Adipose tissue (tissue), 3 donors: ENCODE measurements around the gene NCKAP1. TPM values are rescaled to one million over a fixed set of nuclear protein-coding genes. Genes with fewer than 3 reads are reported as not detected.
"Not testable (repeated sequence)": the region's sequence is repeated elsewhere in the genome, so short reads cannot be mapped to it uniquely, and the experiment has no call there.

ENCODE experiments used
- H3K27ac ChIP-seq: one replicate; pipeline ENCODE4 v1.5.1; 2013; ENCODE audit warnings: low read depth, low read length
- WGBS, 3 donors: extraction: QIAGEN DNeasy Blood & Tissue Kit; methylation state at CpG; one replicate each; pipeline ENCODE4 v1.1.7; 2013; 5-methylcytosine and 5-hydroxymethylcytosine counted together
- polyA plus RNA-seq, 3 donors: library from polyadenylated mRNA; stranded (reverse); fragments of 200-250 nt; gene quantifications; one replicate each; pipeline ENCODE4 v1.2.3, GENCODE V29; 2013
- donor health status: healthy with polysubstance abuse.
- donor health status: Bipolar disorder and iron deficiency.
- donor health status: healthy.

The NCKAP1 gene
- polyA plus RNA-seq, 3 donors, result 36.6 to 56.8 (median 41.5) TPM

DNA sequence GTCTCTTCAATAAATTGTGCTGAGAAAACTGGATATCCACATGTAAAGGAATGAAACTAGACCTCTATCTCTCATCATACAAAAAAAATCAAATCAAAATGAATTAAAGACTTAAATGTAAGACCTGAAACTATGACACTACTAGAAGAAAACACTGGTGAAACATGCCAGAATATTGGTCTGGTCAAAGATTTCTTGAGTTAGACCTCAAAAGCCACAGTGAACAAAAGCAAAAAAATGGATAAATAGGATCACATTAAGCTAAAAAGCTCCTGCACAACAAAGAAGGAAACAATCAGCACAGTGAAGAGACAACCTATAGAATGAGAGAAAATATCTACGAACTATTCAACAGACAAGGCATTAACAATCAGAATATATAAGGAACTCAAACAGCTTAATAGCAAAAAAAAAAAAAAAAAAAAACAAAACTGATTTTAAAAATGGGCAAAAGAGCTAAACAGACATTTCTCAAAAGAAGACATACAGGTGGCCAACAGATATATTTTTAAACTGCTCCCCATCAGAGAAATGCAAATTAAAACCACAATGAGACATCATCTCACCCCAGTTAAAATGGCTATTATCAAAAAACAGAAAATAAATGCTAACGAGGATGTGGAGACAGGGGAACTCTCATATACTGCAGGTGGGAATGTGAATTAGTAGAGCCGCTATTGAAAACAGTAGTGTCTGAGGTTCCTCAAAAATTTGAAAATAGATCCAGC, 66.3 kb downstream of the NCKAP1 start:
- no peak overlapping the region for H3K27ac ChIP-seq
- WGBS, 3 donors, result 96 to 99% (median 98%) methylated on average over 3 of the region's 3 CpGs

DNA sequence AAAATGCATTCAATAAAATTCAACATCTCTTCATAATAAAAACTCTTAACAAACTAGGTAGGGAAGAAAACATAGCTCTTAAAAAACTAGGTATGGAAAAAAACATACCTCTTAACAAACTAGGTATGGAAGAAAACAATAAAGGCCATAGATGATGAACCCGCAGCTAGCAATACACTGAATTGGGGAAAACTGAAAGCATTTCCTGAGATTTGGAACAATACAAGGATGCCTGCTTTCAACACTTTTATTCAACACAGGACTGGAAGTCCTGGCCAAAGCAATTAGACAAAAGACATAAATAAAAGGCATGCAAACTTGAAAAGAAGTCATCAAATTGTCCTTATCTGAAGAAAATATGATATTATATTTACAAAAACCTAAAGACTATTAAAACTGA, 67.8 kb downstream of the NCKAP1 start:
- H3K27ac ChIP-seq, result no peak overlapping the region
- 78 to 81% (median 78%) methylated on average over 1 of the region's 1 CpG for WGBS, 3 donors

DNA sequence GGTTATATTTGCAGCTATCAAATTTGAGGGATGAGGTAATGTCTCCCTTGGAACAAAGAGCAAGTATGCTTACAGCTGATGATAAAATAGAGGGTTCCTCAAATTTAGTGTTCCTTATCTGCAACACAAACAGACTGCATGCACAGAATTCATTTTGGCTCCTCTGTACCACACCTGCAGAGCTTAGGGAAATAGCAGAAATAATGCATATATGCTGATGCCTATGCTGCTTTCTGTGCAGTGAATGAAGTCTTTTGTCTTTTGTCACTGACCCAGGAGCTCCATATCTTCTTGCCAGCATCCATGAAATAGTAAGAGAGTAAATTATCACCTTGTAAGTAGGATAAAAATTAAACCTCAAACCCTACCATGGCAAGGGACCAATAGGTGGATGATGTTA, 69.8 kb downstream of the NCKAP1 start:
- H3K27ac ChIP-seq, result no peak overlapping the region

DNA sequence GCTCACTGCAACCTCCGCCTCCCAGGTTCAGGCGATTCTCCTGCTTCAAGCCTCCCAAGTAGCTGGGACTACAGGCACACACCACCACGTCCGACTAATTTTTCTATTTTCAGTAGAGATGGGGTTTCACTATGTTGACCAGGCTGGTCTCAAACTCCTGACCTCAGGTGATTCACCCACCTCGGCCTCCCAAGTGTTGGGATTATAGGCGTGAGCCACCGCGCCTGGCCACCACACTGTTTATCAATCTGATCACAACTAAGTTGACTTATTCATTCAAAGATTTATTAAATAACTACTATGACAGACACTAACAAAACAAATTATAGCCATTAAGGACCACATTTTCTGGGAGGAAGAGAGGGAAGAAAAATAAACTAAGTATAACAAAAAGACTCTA, 71.9 kb downstream of the NCKAP1 start:
- H3K27ac ChIP-seq, result not testable (repeated sequence)
- 97 to 98% (median 97%) methylated on average over 8 of the region's 8 CpGs for WGBS, 3 donors

DNA sequence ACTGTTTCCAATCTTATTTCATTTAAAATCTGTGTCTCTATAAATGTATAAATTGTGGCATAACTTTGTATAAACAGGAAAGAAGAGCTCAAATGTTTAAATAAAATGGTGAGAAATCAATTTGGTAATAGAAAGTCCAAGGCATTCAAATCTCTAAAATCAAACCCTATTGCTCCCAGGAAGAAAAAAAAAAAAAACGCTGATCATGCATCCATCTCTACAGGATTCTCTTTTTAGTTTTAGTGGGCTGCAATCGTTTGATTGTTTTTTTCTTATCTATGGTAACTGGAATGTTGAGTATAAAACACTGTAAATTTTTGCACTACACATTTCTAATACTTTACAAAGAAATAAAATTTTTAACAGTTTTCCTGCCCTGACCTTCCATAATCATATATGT, 75.6 kb downstream of the NCKAP1 start:
- WGBS, 3 donors, result 66 to 82% (median 71%) methylated on average over 2 of the region's 2 CpGs
- H3K27ac ChIP-seq, result no peak overlapping the region

DNA sequence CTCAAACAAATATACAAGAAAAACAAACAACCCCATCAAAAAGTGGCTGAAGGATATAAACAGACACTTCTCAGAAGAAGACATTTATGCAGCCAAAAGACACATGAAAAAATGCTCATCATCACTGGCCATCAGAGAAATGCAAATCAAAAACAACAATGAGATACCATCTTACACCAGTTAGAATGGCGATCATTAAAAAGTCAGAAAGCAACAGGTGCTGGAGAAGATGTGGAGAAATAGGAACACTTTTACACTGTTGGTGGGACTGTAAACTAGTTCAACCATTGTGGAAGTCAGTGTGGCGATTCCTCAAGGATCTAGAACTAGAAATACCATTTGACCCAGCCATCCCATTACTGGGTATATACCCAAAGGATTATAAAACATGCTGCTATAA, 77.4 kb downstream of the NCKAP1 start:
- not testable (repeated sequence) for H3K27ac ChIP-seq
- 93 to 100% (median 95%) methylated on average over 1 of the region's 2 CpGs for WGBS, 3 donors

DNA sequence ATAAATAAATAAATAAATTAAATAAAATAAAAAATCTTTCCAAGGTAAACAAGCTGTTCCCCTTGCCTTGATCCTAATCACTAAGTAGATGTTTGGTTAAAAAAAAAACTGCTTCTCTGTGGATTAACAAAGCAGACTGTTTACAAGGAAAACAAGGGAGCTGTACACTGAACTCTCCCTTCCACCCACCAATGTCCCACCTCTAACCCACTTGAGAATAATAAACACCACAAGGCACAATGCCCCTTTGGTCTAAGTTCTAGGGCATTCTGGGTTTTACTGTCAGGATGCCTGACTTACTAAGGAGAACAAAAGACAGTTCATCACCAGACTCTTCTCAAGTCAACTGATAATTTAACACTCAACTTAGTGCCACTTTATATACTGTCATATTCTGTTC, 83.5 kb downstream of the NCKAP1 start:
- no peak overlapping the region for H3K27ac ChIP-seq

DNA sequence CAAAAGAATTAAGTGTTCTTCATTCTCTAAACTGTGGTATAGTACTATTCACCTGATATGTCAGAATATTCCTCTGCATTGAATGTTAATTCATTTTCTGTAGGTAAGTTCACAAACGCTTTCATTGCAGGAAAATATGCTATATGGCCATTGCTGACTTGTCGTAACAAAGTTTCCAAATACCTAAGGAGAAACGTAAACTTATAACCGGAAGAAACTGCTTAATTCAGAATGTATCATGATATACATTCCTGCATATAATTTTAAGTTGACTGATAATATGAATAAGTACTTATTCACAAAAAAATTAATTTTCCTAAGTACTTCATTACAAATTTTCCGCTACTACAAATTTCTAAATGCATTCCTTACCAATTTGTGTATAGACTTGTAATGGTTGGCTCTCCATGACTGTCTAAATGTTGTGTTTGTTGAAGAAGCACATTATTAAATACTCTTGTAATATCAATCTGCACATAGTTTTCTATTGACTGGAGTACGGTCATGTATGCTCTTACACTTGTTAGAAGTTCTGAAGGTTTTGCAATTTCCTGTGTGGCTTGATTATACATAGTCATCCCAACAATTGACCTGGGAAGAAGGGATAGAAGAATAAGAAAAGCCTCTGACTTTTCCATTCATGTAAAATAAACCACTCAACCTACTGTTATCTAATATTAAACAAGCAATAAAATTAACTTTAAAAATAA, 85.4 kb downstream of the NCKAP1 start:
- H3K27ac ChIP-seq, result no peak overlapping the region
- WGBS, 3 donors, result 94 to 98% (median 96%) methylated on average over 6 of the region's 6 CpGs

DNA sequence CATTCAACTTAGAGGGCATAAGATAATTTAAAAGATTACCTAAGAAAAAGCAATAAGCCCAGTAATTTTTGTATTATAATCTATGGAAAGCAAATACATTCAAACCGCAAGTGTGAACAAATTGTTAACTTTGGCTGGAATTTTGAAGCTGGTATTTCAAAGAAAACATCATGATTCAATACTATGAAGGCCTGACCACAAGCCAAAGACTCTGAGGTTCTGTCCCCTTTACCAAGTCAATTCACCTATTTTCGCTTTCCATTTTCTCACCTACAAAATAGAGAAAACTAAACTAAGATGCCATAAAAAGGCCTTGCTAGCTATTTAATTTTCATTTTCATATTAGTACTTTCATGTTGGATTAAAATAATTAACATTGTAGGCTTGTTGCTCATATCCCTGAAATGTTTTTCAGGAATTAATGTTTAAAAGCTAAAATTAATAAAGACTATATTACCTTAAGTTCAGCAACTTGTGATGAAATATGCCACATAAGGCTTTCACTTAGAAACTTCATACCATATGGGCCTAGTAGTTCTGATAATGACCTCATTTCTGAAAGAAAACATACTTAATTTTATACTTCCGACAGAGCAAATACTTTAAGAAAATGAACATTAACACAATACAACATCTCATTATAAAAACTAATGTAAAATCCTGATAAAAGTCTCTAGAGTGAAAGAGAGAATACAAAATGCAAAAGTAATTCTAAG, 86.2 kb downstream of the NCKAP1 start:
- no peak overlapping the region for H3K27ac ChIP-seq
- 87 to 93% (median 89%) methylated on average over 3 of the region's 3 CpGs for whole genome bisulfite sequencing, 3 donors

DNA sequence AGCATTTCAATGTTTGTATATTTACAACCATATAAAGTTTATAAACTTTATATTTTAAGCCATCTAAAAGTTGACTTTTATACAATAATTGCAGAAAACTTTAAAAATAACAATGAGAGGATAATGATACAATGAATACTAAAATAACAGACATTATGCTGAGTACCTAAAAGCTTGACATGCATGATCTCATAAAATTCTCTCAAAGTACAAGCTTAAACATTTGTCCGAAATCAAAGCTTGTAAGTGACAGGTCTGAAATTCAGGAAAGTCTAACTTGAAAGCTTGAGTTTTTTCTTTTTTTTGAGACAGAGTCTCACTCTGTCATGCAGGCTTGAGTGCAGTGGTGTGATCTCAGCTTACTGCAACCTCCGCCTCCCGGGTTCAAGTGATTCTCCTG, 87.7 kb downstream of the NCKAP1 start:
- H3K27ac ChIP-seq, result no peak overlapping the region
- WGBS, 3 donors, result 94 to 97% (median 95%) methylated on average over 3 of the region's 3 CpGs

DNA sequence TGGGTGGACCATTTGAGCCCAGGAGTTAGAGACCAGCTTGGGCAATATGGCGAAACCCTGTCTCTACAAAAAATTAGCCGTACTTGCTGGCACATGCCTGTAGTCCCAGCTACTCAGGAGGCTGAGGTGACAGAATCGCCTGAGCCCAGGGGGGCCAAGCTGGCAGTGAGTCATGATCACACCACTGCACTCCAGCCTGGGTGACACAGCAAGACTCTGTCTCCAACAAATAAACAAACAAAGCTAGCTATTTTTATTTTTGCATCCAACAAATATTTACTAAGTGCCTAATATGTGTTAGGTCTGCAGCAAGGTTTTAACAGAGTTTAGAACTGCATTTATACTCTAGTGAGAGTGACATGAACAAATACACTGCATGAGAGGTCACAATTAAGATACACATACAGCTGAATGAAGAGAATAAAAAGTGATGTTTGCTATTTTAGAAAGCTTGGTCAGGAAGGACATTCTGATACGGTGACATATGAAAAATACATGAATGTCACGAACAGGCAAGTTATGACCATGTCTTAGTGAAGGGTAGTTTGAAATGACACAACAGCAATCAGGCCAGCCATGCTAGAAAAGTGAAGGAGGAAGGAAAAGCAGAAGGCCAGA, 88.6 kb downstream of the NCKAP1 start:
- no peak overlapping the region for H3K27ac ChIP-seq
- 85 to 92% (median 91%) methylated on average over 5 of the region's 5 CpGs for WGBS, 3 donors

DNA sequence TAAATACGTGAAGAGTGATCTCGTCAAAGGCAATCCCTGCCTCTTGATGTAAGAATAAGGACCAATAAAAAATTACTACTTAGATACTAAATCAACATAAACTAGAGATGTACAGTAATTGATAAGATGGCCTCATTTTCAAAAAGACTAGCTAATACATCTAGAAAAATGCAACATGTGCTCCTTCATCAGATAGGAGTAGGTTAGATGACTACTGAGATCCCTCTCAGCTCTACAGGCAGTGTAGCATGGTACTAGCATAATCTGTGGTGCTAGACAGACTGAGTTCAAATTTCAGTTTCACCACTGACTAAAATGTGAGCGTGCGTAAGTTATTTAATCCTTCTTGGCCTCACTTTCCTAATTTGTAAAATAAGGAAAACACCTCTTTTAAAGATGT, 89.2 kb downstream of the NCKAP1 start:
- H3K27ac ChIP-seq, result no peak overlapping the region
- 93 to 95% (median 93%) methylated on average over 4 of the region's 4 CpGs for WGBS, 3 donors

DNA sequence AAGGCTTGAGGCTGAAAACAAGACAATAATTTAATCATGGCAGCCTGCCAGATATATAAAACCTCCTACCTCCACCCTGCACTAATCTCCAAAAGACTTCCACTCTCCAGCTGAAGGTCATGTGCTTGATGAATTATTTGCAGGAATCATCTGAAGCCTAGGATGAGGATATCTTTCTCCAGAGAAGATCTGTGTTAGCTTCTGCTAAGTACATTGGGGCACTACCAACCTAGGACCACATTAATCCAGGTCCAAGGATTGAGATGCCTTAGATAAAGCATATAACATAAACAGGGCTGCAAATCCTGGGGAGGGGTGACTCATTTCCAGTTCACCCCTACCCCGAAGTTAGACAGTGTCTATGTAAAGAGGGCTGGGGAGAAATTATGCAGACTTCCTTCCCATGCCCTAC, 91.3 kb downstream of the NCKAP1 start:
- WGBS, 3 donors, result 44 to 86% (median 50%) methylated on average over 1 of the region's 1 CpG
- no peak overlapping the region for H3K27ac ChIP-seq

DNA sequence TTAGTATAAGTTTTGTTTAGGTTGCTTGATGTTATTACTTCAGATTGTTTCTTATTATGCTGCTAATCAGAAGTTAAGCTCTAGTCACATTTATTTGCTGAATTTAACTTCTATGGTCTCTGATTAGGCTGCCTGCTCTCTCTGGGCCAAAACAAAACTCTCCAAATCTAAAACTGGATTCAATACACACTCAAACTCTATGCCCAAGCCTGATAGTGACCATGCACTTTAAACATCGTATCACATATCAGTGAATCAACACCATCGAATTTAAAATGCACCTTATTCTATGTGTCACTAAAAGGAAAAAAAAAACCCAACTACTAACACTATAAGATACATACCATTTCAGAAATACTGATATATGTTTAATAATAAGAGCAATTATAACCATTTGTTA, 94.9 kb downstream of the NCKAP1 start:
- no peak overlapping the region for H3K27ac ChIP-seq
- 36 to 45% (median 39%) methylated on average over 2 of the region's 2 CpGs for WGBS, 3 donors

DNA sequence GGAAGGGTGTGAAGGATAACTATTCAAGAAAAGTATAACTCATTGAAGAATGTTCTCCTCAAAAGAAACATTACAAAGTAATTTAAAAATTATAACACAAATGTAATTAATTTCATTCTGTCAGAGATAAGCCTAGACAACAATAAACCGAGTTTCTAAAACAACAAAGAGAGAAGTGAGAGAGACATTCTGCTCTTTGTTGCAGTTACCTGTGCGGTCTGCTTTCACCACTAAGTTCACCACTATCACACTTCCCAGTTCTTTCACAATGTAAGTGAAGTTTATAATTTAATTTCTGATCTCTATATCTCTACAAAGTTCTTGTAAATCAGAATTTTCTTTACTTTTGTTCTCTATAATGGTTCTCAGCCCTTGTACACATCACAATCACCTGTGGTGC, 95.5 kb downstream of the NCKAP1 start:
- 67 to 90% (median 88%) methylated on average over 2 of the region's 2 CpGs for WGBS, 3 donors

DNA sequence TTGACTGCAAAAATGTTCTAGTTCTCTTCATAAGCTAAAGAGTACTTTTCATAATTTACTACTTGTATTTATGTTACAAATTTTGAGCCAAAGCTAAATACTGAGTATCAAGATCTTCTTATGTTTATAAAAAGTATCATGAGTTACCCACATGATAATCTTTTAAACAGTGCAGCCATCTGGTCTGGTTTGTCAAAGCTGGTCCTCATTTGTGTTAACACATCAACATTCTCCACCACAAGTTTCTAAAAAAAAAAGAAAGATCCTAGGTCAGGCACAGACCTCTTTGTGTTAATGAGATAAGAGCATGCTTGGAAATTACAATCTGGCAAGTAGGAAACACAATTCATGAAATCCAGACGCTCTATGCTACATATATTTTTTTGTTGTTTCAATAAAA, 96.3 kb downstream of the NCKAP1 start:
- 59 to 73% (median 63%) methylated on average over 1 of the region's 1 CpG for WGBS, 3 donors
- no peak overlapping the region for H3K27ac ChIP-seq

More for the DNA sequence above, 95.5 kb downstream of the NCKAP1 start:
- H3K27ac ChIP-seq, result no peak overlapping the region

DNA sequence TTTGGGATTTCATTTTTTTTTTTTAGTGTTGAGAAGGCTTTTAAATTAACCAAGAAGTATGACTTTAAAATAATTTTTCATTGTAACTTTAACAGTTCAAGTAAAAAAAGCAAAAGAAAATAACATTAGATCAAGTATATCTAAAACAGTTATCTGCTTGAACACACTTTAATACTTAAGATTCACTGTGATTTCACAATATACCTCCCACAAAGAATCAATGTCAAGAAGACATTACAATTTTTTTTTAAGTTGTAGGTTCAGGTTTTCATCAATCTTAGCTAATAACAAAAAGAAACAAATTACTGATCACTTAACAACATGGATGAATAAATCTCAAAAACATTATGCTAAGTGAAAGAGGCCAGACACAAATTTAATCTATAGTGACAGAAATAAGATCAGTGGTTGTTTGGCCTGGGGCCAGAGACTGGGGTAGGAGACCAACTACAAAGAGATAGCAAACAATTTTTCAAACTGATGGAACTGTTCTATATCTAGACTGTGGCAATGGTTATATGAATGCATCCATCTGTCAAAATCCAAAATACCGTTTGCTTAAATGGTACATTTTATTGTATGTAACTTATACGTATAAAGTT, 97.0 kb downstream of the NCKAP1 start:
- 83 to 89% (median 89%) methylated on average over 2 of the region's 2 CpGs for WGBS, 3 donors
- H3K27ac ChIP-seq, result no peak overlapping the region

DNA sequence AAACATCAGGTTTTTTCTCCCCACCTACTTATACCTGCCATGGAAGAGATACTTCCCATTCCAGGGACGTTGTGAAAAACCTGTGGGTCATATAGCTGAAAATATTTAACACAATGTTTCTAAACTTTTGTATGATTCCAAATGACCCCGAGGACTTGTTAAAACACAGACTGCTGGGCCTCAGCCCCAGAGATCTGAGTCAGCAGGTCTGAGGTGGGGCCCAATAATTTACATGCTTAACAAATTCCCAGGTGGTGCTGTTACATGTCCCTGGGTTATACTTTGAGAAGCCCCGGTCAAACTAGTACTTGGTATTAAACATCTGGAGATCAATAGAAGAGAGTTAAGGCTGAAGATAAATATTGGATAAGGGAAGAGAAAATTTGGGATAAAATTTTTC, 100.4 kb downstream of the NCKAP1 start:
- 81 to 91% (median 90%) methylated on average over 3 of the region's 3 CpGs for WGBS, 3 donors
- no peak overlapping the region for H3K27ac ChIP-seq

DNA sequence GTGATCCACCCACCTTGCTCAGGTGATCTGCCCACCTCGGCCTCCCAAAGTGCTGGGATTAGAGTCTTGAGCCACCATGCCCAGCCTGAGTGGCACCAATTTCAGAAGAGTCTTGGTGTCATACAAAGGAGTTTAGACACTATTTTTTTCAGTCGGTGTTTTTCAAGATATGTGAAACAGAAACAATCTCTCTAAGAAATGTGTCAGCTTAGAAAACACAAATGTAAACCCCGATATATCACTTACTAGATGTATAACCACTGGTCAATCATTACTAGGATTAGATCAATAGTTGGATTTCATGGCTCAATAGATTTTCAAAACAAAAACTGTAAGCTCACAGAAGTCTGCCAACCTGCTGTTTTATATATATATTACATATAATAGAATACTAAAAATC, 104.6 kb downstream of the NCKAP1 start:
- H3K27ac ChIP-seq, result no peak overlapping the region
- 59 to 98% (median 95%) methylated on average over 3 of the region's 3 CpGs for WGBS, 3 donors
